Left renal pelvis (tissue), 4 donors: ENCODE results near the gene HOXA10. TPM values are rescaled to one million over a fixed set of nuclear protein-coding genes. Genes with fewer than 3 reads are reported as not detected.
A peak's percentile ranks its signal among the peaks of the same experiment; 100 is the strongest.

Experiments used
- DNase-seq, 4 donors: peaks; one replicate each; pipeline ENCODE4 v3.0.0-alpha.2; 2013; ENCODE audit warnings: low read depth in 4 of 4, low spot score in 3 of 4
- polyA plus RNA-seq, 4 donors: library from polyadenylated mRNA; unstranded; fragments of 120-200 nt; gene quantifications; one replicate each; pipeline ENCODE4 v1.2.1, GENCODE V29; 2013; ENCODE audit not compliant: insufficient read length in 4 of 4

The HOXA10 gene
- polyA plus RNA-seq, 4 donors = 103 to 161 (median 136) TPM

DNA sequence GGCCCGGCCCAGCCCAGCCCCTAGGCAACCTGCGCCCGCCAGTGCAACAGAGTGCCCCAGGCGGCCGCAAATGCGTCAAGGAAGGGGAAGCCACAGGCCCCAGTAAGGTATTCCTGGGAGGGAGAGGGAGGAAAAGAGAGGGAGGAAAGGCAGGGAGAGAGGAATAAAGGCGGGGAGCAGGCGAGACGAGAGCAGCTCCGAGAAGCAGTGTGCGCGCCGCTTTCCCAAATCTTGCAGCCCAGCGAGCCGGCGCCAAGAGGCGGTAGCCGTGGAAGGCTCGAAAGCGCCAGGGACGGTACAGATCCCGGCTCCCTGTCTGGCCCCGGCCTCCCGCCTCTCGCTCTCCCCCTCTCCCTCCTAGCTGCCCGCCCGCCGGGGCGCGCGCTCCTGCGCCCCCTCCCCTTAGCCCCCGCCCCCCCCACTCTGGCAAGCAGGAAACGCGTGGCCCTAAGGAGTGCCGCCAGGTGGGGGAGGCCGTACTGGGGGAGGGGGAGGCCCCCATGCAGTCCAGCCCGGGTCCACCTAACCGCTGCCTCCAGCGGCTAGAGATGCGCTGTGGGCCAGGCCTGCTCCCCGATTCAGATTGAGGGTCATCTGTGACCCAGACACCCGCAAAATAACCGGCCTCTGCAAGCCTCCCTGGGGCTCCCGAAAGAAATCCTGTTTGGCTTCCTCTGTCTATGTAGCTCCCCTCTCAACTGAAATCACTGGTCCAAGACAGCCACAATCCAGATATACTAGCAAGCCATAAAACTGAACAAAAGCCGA is 4.3 kb downstream of the HOXA10 start:
- no peak for DNase-seq

DNA sequence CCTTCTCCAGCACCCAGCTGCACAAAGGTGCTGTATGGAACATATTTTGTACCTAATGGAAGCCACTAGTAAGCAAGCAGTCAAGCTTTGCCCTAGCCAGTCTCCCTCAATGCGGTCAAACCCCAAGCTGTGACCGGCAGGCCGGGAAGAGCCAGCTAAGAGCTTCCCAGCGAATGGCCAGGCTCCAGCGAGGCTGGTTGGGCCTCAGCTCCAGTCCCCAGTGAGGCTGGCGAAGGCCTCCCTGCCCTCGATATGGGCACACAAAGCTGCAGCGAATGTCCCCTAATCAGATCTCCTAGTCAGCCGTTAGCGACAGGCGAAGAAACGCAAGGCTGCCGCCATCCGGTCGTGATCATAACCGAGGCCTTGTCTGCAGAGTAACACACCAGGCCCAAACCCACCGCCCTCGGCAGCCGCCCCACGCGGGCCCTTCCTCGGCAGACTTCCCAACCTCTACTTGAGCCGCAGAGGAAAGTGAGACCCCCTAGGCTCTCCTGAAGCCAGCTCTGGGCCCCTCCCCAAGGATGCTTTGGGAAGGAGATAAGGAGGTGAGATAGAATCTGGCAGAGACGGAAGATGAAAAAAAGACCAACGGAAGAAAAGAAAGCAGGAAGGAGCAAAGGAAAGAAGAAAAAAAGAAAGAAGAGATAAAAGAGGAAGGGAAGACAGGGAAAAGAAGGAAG is 5.7 kb downstream of the HOXA10 start:
- DNase-seq = no peak

DNA sequence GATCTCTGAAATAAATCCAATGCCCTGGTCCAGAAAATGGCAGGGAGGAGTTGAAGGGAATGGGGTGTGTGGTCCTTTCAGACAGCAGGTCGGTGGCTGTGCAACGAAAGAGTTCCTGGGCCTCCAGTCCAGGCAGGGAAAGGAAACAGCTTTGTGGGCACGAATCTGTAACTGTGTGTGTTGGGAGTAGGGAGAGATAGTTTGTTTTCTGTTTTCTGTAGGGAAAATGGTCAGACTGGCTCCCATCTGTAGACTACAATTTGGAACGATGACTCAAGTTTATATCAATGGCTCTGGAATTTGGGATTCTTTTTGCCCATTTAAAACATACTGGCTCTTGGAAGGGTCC is 6.2 kb downstream of the HOXA10 start:
- no peak for DNase-seq

- DNase-seq = no peak
These were observed 7.3 kb downstream of the HOXA10 start for GRCh38 chr7:27166531-27167505.

DNA sequence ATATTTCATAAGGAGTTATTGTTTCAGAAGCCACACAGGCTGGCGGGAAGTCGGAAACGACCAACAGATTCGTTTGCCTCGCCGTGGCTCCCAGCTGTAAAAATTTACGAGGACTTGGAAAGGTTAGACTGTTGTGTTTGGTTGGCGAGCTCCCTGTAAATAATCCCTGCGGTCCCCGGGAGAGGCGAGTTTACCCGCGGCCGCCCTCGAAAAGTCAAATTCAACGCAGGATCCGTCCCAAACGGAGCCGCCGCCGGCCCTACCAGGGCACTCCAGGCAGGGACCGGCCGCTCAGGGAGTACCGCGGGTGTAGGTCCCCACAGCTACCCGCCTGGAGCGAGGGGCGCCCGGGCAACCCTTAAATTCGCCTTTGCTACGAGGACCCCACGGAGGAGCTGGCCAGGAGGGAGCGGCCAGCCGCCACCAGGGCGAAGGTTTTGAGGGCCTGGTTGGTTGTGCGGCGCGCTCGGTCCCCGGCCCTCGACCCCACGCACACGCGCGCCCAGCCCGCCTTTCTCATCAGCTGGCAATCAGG is 8.1 kb downstream of the HOXA10 start:
- DNase-seq = peak in 2 of 4 donors; percentile 81 to 86

DNA sequence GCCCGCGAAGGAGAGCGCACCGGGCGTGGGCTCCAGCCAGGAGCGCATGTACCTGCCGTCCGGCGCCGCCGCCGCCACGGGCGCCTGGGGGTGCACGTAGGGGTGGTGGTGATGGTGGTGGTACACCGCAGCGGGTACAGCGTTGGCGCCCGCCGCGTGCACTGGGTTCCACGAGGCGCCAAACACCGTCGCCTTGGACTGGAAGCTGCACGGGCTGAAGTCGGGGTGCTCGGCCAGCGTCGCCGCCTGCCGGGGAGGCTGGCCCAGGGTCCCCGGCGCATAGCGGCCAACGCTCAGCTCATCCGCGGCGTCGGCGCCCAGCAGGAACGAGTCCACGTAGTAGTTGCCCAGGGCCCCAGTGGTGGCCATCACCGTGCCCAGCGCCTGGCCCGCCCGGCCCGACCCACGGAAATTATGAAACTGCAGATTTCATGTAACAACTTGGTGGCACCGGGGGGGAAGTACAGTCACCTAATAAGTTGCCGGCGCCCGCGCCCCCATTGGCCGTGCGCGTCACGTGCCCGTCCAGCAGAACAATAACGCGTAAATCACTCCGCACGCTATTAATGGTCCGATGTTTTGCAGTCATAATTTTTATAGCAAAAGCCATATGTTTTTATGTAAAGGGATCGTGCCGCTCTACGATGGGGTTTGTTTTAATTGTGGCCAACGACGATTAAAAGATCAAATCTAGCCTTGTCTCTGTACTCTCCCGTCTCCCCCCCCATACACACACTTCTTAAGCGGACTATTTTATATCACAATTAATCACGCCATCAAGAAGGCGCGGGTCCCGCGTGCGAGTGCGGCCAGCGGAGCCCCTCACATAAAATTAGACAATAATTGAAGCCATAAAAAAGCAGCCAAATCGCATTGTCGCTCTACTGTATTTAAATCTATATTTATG is 8.8 kb downstream of the HOXA10 start, which contains the start of gene HOXA9:
Gene HOXA9 (minus strand): TSS at position 449 of the 907 bp plus-strand sequence. CDS start 80 bp downstream, at position 369.
- peak; percentile 88 to 89 (median 88) for DNase-seq

- no peak for DNase-seq
These were observed 9.6 kb downstream of the HOXA10 start for GRCh38 chr7:27164367-27165088.

- no peak for DNase-seq
These were observed 10.1 kb downstream of the HOXA10 start for GRCh38 chr7:27164045-27164366.

DNA sequence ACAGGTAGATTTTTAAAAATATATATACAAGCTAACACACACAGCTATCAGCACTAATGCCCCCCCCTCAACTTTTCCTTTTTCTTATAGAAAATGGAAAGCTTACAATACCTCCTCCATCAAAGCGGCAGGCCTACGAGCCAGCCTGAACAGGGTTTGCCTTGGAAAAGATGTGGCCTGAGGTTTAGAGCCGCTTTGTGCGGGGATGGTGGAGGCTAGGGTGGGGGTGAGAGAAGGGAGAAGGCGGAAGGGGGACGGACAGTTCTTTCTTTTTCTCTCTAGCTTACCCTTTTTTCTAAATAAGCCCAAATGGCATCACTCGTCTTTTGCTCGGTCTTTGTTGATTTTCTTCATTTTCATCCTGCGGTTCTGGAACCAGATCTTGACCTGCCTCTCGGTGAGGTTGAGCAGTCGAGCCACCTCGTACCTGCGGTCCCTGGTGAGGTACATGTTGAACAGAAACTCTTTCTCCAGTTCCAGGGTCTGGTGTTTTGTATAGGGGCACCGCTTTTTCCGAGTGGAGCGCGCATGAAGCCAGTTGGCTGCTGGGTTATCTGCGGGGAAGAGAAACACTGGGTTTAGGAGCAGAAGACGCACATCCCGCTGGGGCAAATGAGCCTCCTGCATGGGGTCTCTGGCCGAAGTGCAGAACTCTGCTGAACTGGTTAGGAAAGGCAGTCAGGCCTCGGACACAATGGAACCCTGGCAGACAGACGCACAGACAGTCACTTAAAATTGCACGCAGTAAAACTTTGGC is 10.7 kb downstream of the HOXA10 start:
- no peak for DNase-seq

- no peak for DNase-seq
These were observed 11.4 kb downstream of the HOXA10 start for GRCh38 chr7:27162561-27163287.

DNA sequence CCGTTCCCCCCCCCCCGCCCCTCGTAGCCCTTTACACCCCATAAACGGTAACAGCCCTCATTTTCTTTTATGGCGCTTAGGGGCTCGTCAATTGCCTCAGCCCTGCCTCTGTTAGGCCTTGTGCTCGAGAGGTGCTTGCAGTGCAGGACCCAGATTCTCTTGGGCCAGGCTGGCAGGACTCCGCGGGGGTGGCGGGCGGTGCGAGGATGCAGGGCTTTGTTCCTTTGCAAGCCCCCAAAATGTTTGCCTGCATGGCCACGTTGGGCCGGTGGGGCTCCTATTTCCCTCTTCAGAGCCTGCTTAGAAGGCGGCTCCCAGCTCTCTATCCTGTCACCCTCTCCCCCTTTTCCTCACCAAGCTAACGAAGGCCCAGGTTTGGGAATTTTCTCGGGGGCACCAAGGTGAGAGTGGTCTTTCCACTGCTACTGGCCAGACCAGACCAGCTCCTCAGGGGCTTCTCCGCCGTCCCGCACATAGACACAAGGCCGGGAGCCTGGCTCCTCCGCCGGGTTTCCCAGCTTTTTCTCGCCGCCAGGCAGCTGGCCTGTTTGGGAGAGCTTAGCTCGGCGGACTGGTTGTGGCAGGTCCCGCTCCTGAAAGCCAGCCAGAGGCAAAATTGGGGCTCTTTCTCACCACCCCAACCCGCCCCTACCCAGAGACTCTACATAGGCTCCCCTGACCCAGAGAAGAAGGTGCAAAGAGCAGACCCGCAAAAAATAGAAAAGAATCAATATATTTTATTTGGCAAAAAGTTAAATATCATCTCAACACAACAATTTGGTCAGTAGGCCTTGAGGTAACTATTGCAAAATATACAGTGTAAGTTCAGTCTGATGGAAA is 12.2 kb downstream of the HOXA10 start:
- DNase-seq = no peak

DNA sequence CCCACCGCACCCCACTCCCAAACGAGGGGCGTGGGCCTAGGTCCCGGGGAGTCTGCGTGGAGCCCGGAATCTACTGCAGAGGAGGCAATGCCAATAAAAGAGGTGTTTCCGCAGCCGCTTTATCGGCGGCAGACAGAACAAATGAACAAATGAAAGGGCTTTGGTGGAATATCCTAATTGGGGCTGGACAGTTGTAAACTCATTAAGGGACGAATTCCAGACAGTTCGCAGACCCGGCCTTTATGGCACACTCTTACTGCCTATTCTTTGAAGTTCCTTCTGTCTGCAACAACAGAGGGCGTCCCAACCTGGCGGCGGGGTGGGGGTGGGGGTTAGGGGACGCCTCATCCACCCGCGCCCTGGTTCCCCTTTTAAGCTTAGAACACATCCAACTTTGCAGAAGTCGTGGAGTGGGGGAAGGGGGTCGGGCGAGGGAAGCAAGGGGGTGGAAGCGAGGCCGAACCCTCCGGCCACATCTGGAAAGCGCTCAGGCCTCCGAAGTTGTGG is 12.9 kb downstream of the HOXA10 start:
- DNase-seq = no peak

GRCh38 chr7:27160546-27161213 is 13.4 kb downstream of the HOXA10 start:
- peak in 3 of 4 donors; percentile 86 to 93 (median 86) for DNase-seq

DNA sequence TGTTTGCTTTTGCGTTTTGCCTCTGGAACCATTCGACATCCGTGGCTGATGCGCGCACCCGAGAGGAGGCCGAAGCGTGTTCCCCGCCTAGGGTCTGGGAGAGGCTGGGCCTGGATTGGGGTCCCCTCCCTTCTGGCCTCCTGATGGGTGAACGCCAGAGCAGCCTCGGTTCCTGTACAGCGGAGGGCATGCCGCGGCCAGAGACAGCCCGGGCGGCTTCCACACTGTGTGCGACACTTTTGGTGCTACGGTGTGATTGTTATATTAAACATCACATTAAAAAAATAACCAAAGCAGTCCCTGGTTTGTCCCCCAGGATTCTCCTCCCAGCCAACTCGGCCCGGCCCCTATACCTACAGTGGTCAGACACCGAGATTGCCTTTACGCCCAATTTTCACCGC is 14.0 kb downstream of the HOXA10 start:
- DNase-seq = no peak

DNA sequence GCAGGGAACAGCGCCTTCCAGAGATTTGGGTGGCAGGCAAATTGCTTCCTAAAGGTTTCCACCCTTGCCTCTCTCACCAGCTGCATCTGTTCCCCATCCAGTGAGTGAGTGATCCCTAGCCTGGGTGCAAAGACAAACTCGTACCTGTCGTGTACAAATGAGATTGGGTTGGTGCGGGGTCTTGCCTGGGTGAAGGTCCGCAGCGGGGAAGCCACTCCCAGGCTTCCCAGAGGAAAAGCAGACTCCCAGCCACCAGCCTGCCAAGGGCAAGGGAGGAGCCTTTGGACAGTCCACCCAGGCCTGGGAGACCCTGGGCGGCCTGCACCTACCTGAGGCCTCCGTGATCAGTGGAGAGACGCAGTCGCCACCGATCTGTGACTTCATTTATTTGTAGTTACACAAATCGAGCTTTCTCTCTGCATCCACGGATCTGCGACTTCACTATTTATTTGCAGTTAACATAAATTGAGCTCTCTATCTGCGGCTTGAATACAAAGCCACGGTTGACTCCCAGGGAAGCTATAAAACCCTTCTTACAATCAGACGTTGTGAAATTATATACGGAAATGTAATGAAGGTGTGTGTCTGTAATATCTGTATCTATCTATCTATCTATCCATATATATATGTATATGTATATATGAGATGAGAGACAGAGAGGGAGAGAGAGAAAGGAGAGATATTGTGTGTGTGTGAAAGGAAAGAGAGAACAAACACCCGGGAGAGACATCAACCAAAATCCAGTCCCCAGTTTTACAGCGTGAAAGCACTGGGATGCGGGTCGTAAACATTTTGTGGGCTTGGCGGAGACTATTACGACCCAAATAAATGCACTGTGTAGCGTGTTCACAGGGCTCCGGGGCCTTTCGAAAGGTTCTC is 14.6 kb downstream of the HOXA10 start:
- no peak for DNase-seq
